ENCODE data around the gene FOXA2.

- TF ChIP-seq, protein P1, sequence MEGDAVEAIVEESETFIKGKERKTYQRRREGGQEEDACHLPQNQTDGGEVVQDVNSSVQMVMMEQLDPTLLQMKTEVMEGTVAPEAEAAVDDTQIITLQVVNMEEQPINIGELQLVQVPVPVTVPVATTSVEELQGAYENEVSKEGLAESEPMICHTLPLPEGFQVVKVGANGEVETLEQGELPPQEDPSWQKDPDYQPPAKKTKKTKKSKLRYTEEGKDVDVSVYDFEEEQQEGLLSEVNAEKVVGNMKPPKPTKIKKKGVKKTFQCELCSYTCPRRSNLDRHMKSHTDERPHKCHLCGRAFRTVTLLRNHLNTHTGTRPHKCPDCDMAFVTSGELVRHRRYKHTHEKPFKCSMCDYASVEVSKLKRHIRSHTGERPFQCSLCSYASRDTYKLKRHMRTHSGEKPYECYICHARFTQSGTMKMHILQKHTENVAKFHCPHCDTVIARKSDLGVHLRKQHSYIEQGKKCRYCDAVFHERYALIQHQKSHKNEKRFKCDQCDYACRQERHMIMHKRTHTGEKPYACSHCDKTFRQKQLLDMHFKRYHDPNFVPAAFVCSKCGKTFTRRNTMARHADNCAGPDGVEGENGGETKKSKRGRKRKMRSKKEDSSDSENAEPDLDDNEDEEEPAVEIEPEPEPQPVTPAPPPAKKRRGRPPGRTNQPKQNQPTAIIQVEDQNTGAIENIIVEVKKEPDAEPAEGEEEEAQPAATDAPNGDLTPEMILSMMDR (IDR thresholded peaks at IDR 0.05): no peak
- TF ChIP-seq POLR2AphosphoS5 (IDR thresholded peaks at IDR 0.05; ENCODE audit: low read depth, low read length): no peak
- TF ChIP-seq SIN3A (IDR thresholded peaks at IDR 0.05; ENCODE audit: borderline replicate concordance, insufficient read depth, low read depth, low read length): no peak
These were observed 50.3 kb downstream of the FOXA2 start for GRCh38 chr20:22533823-22534751.

Measured in Panc1 (cell line).